Spinal cord (tissue), 10 donors: ENCODE data around the gene AOPEP. TPM values are rescaled to one million over a fixed set of nuclear protein-coding genes. Genes with fewer than 3 reads are reported as not detected.

ENCODE experiments used
- DNase-seq, 6 donors: peaks; one replicate each; pipeline versions ENCODE4 v3.0.0 to v3.0.0-alpha.2; 2013 to 2015; ENCODE audit warnings: low spot score in 6 of 6, low read depth in 4 of 6
- H3K27ac ChIP-seq: one replicate; pipeline ENCODE4 v1.5.1; 2013; ENCODE audit warnings: low read depth, low read length, control low read depth
- H3K27me3 ChIP-seq: one replicate; pipeline ENCODE4 v1.6.1; 2013; ENCODE audit warnings: low read length; ENCODE audit not compliant: control insufficient read depth, insufficient read depth
- H3K36me3 ChIP-seq: one replicate; pipeline ENCODE4 v1.6.1; 2013; ENCODE audit warnings: low read length; ENCODE audit not compliant: control insufficient read depth, insufficient read depth
- H3K4me1 ChIP-seq: one replicate; pipeline ENCODE4 v1.6.1; 2013; ENCODE audit warnings: low read length; ENCODE audit not compliant: control insufficient read depth, insufficient read depth
- H3K4me3 ChIP-seq: one replicate; pipeline ENCODE4 v1.5.1; 2013; ENCODE audit warnings: low read depth, low read length, control low read depth
- H3K9me3 ChIP-seq: one replicate; pipeline ENCODE4 v1.6.1; 2013; ENCODE audit warnings: low read length; ENCODE audit not compliant: control insufficient read depth, insufficient read depth
- WGBS: methylation state at CpG from one replicate; pipeline ENCODE4 v1.1.5; 2013; ENCODE audit warnings: missing lambda C conversion rate; ENCODE audit not compliant: insufficient coverage; 5-methylcytosine and 5-hydroxymethylcytosine counted together
- polyA plus RNA-seq, 2 donors: library from polyadenylated mRNA; unstranded; fragments of 120-200 nt; gene quantifications; one replicate each; pipeline ENCODE4 v1.2.1, GENCODE V29; 2013; ENCODE audit not compliant: insufficient read length in 2 of 2
- total RNA-seq, 2 donors: library from RNA; depleted of rRNA in 1 of 2; stranded (reverse); fragments of 120-200 nt in 1 of 2; fragments of >200 nt in 1 of 2; gene quantifications; one replicate each; pipeline versions ENCODE4 v1.2.3 to v1.2.4, GENCODE V29; 2013 to 2014
- donor health status: healthy.

AOPEP gene
- total and polyA plus RNA-seq, 4 donors: 42.8 to 77.4 (median 56.3) TPM

DNA sequence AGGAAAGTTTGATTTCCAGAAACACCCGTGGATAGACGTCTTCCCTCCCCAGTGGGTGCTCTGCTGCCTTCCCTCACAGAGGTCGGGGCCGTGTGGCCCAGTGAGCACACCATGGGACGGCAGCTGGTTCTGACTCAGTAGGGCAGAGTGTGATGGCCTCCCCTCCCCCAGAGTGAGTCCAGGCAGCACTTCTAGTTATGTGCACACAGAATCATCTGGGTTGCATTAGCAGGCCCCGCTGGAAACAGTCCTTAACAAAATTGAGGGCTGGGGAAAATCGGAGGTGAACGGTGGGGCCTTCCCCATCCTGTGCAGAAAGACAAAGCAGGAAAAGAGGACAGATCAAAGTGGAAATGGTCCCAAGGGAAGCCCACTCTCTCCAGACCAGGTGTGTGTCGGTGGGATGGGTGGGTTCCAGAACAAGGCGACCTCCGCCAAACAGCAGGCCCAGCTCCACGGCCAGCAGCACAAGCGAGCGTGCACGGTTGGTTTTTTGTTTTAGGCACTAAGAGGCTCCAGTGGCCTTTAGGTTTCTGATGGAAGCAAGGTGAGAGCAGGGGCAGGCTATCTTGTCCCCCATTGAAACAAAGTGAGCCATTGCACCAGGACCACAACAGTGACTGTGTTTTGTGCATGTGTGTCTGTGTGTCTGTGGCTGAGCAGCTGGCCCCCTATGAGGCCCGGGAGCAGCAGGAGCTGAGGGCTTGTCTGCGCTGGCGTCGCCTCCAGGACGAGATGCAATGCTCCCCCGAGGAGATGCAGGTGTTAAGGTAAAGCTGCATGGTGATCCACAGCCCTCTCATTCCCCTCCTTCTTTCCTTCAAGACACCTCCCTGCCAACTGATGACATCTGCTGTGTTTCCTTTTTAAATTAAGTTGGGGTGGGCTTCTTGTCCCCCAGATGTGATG lies 201.5 kb downstream of the AOPEP start:
- no peak for DNase-seq
- Histone ChIP-seq H3K9me3 (no peaks in the 10 kb centered on the region), H3K4me1 (peaks cover 36% of the 10 kb centered on the region), H3K36me3 (peaks cover 19% of the 10 kb centered on the region), H3K27ac (peak overlapping the region; percentile 43), H3K27me3 (no peaks in the 10 kb centered on the region), H3K4me3 (no peak overlapping the region)
- 77% methylated on average over 21 of the region's 21 CpGs for WGBS

DNA sequence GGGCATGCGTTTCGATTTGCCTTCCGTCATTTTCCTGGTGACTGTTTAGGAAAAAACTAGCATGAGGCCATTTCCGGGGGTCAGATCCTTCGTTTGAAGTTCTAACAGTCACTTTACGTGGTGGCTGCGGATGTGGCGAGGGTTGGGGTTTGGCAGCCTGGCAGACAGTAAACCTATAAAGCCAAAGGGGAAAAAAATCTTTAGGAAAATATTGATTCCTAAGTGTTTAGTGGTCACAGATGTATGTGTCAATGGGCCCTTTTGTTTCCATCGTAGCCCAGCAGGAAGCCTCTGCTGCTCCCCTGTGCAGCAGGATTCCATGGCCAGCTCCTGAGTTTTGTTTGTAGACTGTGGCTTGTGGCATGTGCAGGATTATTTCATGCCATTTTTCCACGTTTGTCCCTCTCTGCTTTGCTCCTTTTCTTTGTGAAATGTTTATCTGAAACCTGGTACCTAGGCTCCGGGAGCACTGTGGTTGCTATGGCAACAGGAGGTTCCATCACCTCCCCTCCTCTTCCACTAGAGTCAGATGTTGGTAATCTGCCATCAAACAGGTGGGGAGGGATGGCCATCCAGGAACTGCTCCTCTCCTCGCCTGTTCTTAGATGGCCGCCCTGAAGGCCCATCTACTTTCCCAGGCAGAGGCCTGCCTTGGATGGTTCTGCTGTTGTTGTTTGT lies 202.3 kb downstream of the AOPEP start:
- WGBS: 52% methylated on average over 7 of the region's 13 CpGs
- no peak overlapping the region for H3K4me3 ChIP-seq
- peak in 1 of 6 donors; percentile 69 for DNase-seq
- H3K27ac ChIP-seq: peak overlapping the region; percentile 43
- H3K27me3 ChIP-seq: no peaks in the 10 kb centered on the region
- H3K36me3 ChIP-seq: peaks cover 19% of the 10 kb centered on the region
- no peaks in the 10 kb centered on the region for H3K9me3 ChIP-seq
- H3K4me1 ChIP-seq: peaks cover 30% of the 10 kb centered on the region

DNA sequence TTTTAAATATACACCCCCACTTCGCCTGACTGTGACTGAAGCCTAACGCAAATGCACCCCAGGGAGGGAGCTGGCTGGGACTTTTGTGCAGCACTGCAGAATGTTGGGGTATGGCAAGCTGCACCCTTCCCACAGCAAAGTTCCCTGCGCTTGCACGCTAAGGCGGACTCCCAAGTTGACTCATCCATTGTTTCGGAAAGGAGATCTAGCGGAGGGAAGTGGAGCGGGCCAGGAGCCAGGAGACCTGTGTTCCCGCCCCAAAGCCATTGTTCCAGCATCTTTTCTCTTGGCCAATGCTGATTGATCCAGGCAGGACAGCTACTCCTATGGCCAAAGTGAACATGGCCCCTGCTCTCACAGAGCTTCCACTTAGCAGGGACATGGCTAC lies 202.9 kb downstream of the AOPEP start:
- DNase-seq: no peak
- peaks cover 28% of the 10 kb centered on the region for H3K4me1 ChIP-seq
- H3K27ac ChIP-seq: no peak overlapping the region
- H3K36me3 ChIP-seq: peaks cover 19% of the 10 kb centered on the region
- WGBS: 95% methylated on average over 8 of the region's 9 CpGs
- H3K27me3 ChIP-seq: no peaks in the 10 kb centered on the region
- no peaks in the 10 kb centered on the region for H3K9me3 ChIP-seq
- no peak overlapping the region for H3K4me3 ChIP-seq

DNA sequence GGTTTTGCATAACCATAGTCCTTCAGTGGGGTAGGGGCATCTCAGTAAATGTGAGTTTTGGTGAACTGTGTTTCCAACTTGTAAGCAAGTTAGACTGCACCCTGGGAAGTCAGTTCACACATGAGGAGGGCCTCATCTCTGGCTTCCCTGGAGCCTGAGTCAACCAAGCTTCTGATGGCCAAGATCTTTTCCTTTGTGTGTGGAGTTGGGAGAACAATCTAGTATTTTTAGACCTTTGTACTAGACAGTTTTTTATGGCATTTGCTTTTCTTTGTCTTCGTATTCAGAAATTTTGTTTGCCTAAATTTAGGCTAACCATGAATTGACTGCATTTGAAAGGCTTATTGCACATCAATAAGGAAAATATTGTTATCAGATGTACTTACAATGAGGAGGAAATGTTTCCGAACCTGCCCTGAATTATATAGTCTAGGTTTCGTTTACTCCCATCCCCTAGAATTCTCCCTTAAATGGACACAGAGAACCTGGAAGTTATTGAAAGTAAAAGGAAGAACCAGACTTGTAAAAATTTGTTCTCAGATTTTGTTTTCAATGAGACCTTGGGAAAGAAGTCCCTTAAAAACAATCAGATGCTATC lies 204.6 kb downstream of the AOPEP start:
- H3K4me3 ChIP-seq: no peak overlapping the region
- no peak for DNase-seq
- WGBS: 100% methylated on average over 1 of the region's 3 CpGs
- peaks cover 28% of the 10 kb centered on the region for H3K4me1 ChIP-seq
- no peaks in the 10 kb centered on the region for H3K9me3 ChIP-seq
- H3K36me3 ChIP-seq: peaks cover 25% of the 10 kb centered on the region
- no peak overlapping the region for H3K27ac ChIP-seq
- H3K27me3 ChIP-seq: no peaks in the 10 kb centered on the region

DNA sequence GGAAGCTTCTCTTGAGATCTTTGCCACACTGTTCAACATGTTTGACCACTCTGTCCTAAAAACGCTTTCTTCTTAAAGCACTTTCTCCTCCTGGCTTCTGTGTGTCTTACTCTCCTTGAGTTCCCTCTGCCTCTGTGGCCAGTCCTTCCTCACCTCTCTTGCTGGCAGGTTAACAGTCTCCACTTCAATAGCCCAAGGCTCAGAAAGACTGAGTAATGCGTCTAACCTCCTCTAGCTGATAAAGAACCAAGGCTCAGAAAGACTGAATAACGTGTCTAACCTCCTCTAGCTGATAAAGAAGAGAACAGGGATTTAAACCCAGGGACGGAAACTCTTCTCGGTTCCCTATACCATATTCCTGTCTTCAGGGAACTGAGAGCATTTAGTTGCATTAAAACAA lies 205.2 kb downstream of the AOPEP start:
- Histone ChIP-seq H3K27ac (no peak overlapping the region), H3K36me3 (peaks cover 20% of the 10 kb centered on the region), H3K4me1 (peaks cover 28% of the 10 kb centered on the region), H3K27me3 (no peaks in the 10 kb centered on the region), H3K4me3 (no peak overlapping the region), H3K9me3 (no peaks in the 10 kb centered on the region)
- DNase-seq: no peak
- 100% methylated on average over 2 of the region's 5 CpGs for WGBS

DNA sequence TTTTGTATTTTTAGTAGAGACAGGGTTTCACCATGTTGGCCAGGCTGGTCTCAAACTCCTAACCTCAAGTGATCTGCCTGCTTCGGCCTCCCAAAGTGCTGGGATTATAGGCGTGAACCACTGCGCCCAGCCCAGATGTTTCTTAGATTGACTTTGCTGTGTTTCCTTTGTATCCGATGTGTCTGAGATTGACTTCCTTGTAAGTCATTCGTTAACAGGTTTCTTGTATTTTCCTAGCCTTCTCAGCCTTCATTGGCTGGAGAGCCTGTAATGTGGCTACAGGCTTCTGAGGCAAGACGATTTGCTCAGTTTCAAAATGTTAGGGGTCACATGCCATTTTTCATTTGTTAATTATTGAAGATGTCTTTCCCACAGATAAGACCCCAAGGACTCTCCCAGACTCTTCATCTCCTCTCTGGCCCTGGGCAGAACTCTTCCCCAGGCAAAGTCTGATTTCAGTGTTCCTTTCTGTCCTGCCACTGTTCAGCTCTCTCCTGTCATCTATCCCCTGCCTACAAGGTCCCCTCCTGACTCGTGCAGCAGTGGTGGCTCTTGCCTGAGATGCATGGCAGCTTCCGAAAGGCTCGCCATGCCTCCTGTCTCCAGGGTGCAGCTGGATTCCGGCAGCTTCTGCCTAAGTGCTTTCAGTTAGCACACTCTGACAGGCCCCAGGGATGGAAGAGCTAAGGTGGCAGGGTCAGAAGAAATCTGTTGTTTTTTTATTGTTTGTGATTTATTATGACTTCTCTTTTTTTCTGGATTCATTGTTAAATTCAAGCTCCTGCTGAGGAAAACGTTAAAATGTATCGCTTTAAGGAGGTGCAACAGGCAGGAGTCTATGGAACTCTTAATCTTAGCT lies 206.4 kb downstream of the AOPEP start:
- H3K27me3 ChIP-seq: no peaks in the 10 kb centered on the region
- 80% methylated on average over 7 of the region's 12 CpGs for WGBS
- no peaks in the 10 kb centered on the region for H3K9me3 ChIP-seq
- no peak for DNase-seq
- peaks cover 11% of the 10 kb centered on the region for H3K36me3 ChIP-seq
- H3K4me1 ChIP-seq: peaks cover 20% of the 10 kb centered on the region
- H3K4me3 ChIP-seq: no peak overlapping the region
- no peak overlapping the region for H3K27ac ChIP-seq

DNA sequence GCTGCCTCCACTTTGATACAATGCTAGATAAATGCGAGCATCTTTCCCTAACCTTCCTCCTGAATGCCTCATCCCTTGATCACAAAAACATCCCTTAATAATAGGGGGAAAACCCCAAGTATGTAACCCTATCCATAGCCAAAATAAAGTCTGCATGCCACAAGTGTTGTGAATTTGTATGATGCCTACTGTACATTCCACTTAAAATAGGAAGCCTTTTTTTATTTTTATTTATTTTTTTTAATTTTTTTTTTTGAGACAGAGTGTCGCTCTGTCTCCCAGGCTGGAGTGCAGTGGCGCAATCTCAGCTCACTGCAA lies 207.0 kb downstream of the AOPEP start:
- Histone ChIP-seq H3K36me3 (peaks cover 5% of the 10 kb centered on the region), H3K27me3 (no peaks in the 10 kb centered on the region), H3K4me1 (peaks cover 14% of the 10 kb centered on the region), H3K27ac (no peak overlapping the region), H3K4me3 (no peak overlapping the region), H3K9me3 (no peaks in the 10 kb centered on the region)
- no peak for DNase-seq
- WGBS: no CpG with 5 or more reads among the region's 3 CpGs

DNA sequence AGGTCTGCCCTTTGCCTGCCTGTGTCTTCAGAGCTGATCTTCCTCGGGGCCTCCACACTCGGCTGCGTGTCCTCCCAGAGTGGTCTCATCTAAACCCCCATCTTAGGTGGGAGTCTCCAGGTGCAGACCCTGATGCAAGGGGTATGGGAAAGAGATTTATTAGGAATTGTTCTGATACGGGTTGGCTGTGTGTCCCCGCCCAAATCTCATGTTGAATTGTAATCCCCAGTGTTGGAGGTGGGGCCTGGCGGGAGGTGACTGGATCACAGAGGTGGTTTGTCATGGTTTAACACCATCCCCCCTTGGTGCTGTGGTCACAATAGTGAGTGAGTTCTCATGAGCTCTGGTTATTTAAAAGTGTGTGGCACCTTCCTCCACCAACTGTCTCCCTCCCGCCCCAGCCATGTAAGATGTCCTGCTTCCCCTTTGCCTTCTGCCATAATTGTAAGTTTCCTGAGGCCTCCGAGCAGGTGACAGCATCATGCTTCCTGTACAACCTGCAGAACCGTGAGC lies 208.4 kb downstream of the AOPEP start:
- Histone ChIP-seq H3K27ac (no peak overlapping the region), H3K9me3 (no peaks in the 10 kb centered on the region), H3K27me3 (no peaks in the 10 kb centered on the region), H3K36me3 (peaks cover 5% of the 10 kb centered on the region), H3K4me3 (no peak overlapping the region), H3K4me1 (peaks cover under 1% of the 10 kb centered on the region)
- no peak for DNase-seq
- 95% methylated on average over 4 of the region's 9 CpGs for WGBS

DNA sequence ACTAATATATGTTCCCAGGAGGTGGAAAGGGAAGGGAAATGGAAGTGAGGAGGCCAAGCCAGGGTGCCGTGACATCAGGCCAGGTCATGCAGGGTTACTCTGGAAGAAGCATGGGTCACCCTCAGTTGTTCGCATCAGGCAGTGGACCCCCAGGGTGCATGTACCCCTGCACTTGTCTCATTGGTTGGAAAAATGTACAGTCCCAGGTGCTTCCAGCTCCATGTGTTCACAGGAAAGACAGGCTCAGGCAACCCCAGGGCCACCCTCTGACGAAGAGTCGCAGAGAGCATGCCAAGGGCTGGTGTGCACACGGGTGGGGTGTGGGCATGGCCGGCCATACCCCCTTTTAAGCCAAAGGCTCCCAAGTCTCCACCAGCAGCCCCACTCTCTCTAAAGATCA lies 208.9 kb downstream of the AOPEP start:
- Histone ChIP-seq H3K27me3 (no peaks in the 10 kb centered on the region), H3K27ac (no peak overlapping the region)

More for the DNA sequence above, 208.9 kb downstream of the AOPEP start:
- no peaks in the 10 kb centered on the region for H3K4me1 ChIP-seq
- 96% methylated on average over 6 of the region's 6 CpGs for WGBS
- no peak for DNase-seq
- H3K4me3 ChIP-seq: no peak overlapping the region
- peaks cover 5% of the 10 kb centered on the region for H3K36me3 ChIP-seq
- H3K9me3 ChIP-seq: no peaks in the 10 kb centered on the region
